ENCODE measurements around the gene ITCH. TPM values are rescaled to one million over a fixed set of nuclear protein-coding genes. Genes with fewer than 3 reads are reported as not detected.

The ITCH gene
- total and polyA plus RNA-seq, 2 of the 8 experiments (the other 6 are each of a cell fraction or from before 2014, with no cell fraction given): 3.9 to 45.2 TPM

- TF ChIP-seq CBX8 (IDR thresholded peaks at IDR 0.05; ENCODE audit: borderline replicate concordance, low read depth, low read length): no peak
Measured at GRCh38 chr20:34396408-34396807, 33.3 kb downstream of the ITCH start (continued).
